ENCODE data around the gene PRRG2. TPM values are rescaled to one million over a fixed set of nuclear protein-coding genes. Genes with fewer than 3 reads are reported as not detected.
A peak's percentile ranks its signal among the peaks of the same experiment; 100 is the strongest.

The PRRG2 gene
- total RNA-seq, 2 experiments from 2014 or later, result 1.5 to 1.9 TPM

DNA sequence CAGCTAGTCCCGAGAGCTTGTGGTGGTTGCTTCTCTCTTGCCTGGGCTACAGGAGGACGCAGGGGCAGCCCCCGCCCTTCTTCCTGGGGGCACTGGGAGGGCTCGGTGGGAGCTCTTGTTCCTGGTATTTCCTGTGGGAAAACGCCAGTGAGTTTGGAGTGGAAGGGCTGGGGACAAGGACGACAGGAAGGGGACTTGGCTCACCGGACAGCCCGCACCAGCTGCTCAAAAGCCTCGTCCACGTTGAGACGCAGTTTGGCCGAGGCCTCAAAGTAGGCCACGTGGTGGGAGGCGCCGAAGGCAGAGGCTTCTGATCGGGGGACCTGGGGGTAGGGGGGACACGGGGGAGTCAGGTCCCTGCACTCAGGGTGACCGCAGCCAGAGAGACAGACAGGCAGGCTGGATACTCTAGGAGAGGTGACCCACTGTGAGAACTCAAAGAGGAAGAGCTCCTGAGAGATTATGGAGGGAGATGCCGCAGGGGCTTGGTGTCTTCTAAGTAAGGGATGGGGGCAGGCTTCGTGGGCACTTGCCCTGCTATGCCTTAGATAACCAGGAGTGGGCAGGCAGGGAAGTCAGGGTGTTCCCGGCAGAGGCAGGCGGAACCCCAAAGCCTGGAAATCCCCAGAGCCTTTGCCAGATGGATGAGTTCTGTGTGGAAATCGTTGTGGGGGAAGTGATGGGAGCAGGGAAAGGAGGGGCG is 54.6 kb downstream of the PRRG2 start:
- Mint-ChIP-seq H3K4me1 (ENCODE audit: low read depth) (peaks cover 24% of the 10 kb centered on the region), H3K9me3 (ENCODE audit: insufficient read depth) (no peaks in the 10 kb centered on the region), H3K4me3 (no peak overlapping the region), H3K27me3 (ENCODE audit: low read depth) (peaks cover 4% of the 10 kb centered on the region), H3K27ac (no peak overlapping the region), H3K36me3 (ENCODE audit: low read depth) (peaks cover 2% of the 10 kb centered on the region)
- no peak for ATAC-seq
- ChIA-PET CTCF (no interaction called here), POLR2A (interaction anchor here (0.6 kb wide), 1 partner anchor 44 kb away, joined by 3 read pairs; no protein-coding TSS in a partner anchor)
- DNase-seq, result no peak

DNA sequence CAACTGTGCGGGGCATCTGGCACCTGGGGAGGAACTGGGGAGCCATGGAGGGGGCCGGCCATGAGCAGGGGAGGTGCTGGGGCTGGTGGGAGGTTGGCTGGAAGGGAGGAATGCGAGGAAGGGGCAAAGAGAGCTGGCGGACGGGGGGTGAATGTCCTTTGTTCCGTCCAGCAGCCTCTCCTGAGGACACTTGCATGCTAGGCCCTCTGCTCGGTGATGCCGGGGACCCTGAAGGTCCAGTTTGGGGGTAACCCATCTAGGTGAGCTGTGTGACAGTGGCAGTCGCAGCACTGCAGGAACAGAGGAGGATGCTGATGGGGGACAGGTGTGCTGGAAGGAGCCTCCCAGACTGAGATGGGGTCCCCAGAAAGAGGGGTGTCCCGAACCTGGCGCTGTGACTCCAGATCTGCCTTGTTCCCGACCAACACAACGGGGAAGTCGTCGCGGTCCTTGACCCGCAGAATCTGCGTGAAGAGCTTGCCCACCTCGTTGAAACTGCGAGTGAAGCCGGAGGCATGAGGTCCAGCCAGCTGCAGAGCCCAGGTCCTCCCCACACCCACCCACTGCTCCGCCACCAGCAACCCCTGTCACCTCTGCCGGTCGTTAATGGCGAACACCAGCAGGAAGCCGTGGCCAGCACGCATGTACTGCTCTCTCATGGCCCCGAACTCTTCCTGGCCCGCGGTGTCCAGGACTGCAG is 55.3 kb downstream of the PRRG2 start:
- DNase-seq, result no peak
- ATAC-seq, result no peak
- peaks cover 4% of the 10 kb centered on the region for H3K27me3 Mint-ChIP-seq (ENCODE audit: low read depth)
- ChIA-PET POLR2A (interaction anchor here (0.6 kb wide), 1 partner anchor 45 kb away, joined by 3 read pairs; no protein-coding TSS in a partner anchor), CTCF (no interaction called here)
- H3K4me3 Mint-ChIP-seq, result no peak overlapping the region
- peaks cover 29% of the 10 kb centered on the region for H3K4me1 Mint-ChIP-seq (ENCODE audit: low read depth)
- H3K9me3 Mint-ChIP-seq (ENCODE audit: insufficient read depth), result no peaks in the 10 kb centered on the region
- peaks cover 2% of the 10 kb centered on the region for H3K36me3 Mint-ChIP-seq (ENCODE audit: low read depth)
- no peak overlapping the region for H3K27ac Mint-ChIP-seq

DNA sequence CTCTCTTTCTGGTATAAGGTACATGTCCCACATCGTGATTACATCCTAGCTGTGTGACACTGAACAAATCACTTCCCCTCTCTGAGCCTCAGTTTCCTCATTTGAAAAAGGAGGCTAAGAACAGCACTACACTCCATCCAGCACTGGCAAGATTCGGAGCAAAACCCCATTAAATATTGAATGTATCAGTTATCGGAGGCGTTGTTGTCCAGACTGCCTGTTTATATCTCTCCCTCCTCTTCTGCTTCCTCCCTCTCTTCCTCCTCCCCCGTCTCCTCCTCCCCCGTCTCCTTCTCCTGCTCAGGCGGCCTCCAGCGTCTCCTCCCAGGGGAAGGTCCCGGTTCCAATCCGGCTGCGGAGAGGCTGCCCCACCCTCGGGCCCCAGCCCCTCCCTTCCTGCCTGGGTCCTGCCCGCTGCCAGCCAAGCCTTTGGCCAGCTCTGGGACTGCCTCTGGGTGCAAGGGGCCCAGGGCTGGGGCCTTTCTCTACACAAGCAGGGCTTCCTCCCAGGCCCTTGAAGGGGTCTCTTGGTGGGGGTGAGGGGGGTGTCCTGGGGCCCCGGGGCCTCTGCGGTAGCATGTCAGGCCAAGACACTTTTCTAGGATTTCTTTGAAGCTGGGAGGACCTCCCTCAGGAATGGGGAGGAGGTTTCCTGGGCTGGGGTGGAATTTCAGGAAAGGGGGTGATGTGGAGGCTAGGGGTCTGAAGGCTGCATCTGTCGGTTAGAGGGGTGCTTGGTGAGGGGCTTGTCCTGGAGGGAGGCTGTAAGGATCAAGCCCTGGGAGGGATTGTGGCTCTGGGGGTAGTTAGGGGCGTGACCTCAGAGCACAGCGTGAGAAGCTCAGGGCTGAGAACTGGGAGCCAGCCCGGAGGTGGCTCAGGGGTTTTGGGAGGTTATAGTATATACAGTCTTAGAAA is 57.0 kb downstream of the PRRG2 start:
- peaks cover 2% of the 10 kb centered on the region for H3K36me3 Mint-ChIP-seq (ENCODE audit: low read depth)
- DNase-seq, result no peak
- POLR2A ChIA-PET, result interaction anchor here (0.5 to 1.2 kb wide), 3 partner anchors 27 to 1041 kb away, joined by 3 read pairs; partner anchors contain the start of genes BCL2L12, IRF3, NOSIP and PRRG2

DNA sequence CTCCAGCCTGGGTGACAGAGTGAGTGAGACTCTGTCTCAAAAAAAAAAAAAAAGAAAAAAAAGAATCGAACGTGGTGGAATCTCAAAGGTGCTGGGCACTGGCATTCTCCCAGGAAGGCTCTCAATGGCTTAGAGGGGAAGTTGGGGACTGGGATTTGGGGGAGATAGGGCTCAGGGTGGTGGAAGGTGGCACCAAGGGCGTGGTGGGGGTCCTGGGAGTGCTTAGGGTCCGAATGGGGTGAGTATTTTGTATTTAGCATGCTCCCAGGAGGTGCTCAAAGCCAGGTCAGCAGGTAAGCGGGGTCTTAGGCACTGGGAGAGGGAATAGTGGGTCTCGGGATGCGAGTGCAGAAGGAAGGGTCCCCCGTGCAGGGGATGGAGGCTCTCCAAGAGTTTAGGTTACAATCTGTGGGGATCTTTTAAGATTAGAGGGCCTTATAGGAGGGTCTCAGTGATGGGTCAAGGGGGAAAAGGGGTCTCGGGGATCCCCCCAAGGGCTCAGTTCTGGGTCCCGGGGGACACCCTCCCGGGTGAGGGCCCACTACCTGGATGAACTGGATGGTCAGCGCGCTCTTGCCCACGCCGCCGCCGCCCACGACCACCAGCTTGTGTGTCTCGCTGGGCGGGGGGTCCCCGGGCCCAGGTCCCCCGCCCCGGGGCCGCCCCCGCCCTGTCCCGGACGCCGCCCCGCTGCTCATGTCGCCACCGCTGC is 58.4 kb downstream of the PRRG2 start:
- CTCF ChIA-PET, result interaction anchor here (0.8 to 2.8 kb wide), 11 partner anchors 32 to 646 kb away, joined by 3 to 13 read pairs (median 5); partner anchors contain the start of genes GYS1, PRMT1 and RUVBL2
- peak overlapping the region; percentile 72 for H3K27ac Mint-ChIP-seq
- ATAC-seq (no peak), DNase-seq (no peak)
- POLR2A ChIA-PET, result interaction anchor here (0.6 to 5.4 kb wide), 9 partner anchors 10 to 1532 kb away, joined by 3 to 38 read pairs (median 4); partner anchors contain the start of genes BCL2L12, IRF3, NOSIP and PRMT1
- H3K36me3 Mint-ChIP-seq (ENCODE audit: low read depth), result peaks cover 5% of the 10 kb centered on the region
- peak overlapping the region; percentile 90 for H3K4me3 Mint-ChIP-seq
- peaks cover 54% of the 10 kb centered on the region for H3K4me1 Mint-ChIP-seq (ENCODE audit: low read depth)
- H3K27me3 Mint-ChIP-seq (ENCODE audit: low read depth), result peaks cover 4% of the 10 kb centered on the region
- H3K9me3 Mint-ChIP-seq (ENCODE audit: insufficient read depth), result no peaks in the 10 kb centered on the region

More for the DNA sequence above, 57.0 kb downstream of the PRRG2 start:
- no peak for ATAC-seq
- no peaks in the 10 kb centered on the region for H3K9me3 Mint-ChIP-seq (ENCODE audit: insufficient read depth)
- peak overlapping the region; percentile 38 for H3K4me3 Mint-ChIP-seq
- peak overlapping the region; percentile 6 for H3K27ac Mint-ChIP-seq
- peaks cover 39% of the 10 kb centered on the region for H3K4me1 Mint-ChIP-seq (ENCODE audit: low read depth)
- CTCF ChIA-PET, result no interaction called here
- H3K27me3 Mint-ChIP-seq (ENCODE audit: low read depth), result peaks cover 4% of the 10 kb centered on the region

DNA sequence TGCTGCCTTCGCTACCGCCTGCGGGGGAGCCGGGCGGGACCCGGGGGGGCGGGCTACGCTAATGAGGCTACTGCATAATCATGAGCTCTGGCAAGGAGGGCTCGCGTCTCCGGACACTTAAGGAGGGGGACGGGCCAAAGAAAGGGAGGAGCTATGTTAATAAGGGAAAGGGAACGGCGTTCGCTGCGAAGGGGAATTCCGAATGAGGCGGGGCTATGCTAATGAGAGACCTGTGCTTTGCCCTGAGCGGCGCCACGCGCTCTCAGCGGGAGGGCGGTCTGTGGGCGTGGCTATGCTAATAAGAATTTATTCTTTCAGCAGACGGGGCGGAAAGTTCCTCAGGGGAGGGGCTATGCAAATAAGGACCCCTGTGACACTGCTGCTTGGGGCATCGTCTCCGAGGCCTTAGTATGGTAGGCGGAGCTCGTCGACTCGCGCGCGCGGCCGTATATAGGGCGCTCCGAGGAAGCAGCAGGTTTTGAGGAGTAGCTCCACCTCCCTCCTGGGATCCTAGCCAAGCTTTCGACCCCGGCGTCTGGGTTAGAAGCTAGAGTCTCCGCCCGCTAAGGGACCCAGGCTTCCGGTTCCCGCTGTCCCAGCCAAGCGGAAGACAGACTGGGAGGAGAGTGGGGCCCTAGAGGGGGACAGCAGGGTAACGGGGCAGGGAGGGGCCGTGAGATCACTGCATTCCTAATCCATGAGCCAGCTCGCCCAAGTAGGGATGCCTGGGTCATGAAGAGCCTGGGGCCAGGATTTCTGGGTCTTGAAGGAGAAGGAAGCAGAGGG is 59.2 kb downstream of the PRRG2 start, which contains the start of gene RRAS:
Gene RRAS (minus strand): TSS at position 31 of the 786 bp plus-strand sequence. CDS start 45 bp downstream, outside the sequence.
- Mint-ChIP-seq H3K4me3 (peak within 1 kb of the TSS; percentile 90), H3K9me3 (ENCODE audit: insufficient read depth) (no peaks in the 10 kb centered on the region), H3K27ac (peak within 1 kb of the TSS; percentile 98), H3K4me1 (ENCODE audit: low read depth) (peaks cover 55% of the 10 kb centered on the region), H3K36me3 (ENCODE audit: low read depth) (peaks cover 7% of the 10 kb centered on the region), H3K27me3 (ENCODE audit: low read depth) (peaks cover 4% of the 10 kb centered on the region)
- ChIA-PET POLR2A (interaction anchor here (0.6 to 5.4 kb wide), 13 partner anchors 10 to 1533 kb away, joined by 3 to 38 read pairs (median 4); partner anchors contain the start of genes BCL2L12, IRF3, NOSIP and PRMT1), CTCF (interaction anchor here (0.8 to 2.8 kb wide), 12 partner anchors 31 to 647 kb away, joined by 3 to 13 read pairs (median 5); partner anchors contain the start of genes GYS1, PRMT1 and RUVBL2)
- ATAC-seq (peak; percentile 77), DNase-seq (peak; percentile 100)

Other genes starting within 250 kb of the PRRG2 start
- gene CD37, start 245.9 kb upstream of the PRRG2 start, total RNA-seq, result 100 to 1,000 TPM; 162 to 176 TPM
- not detected for gene TEAD2, start 218.9 kb upstream of the PRRG2 start, total RNA-seq
- gene DKKL1, start 217.4 kb upstream of the PRRG2 start, total RNA-seq, result not detected
- not detected for gene KASH5, start 193.1 kb upstream of the PRRG2 start, total RNA-seq
- not detected for gene PTH2, start 157.9 kb upstream of the PRRG2 start, total RNA-seq
- gene GFY, start 155.9 kb upstream of the PRRG2 start, total RNA-seq, result not detected
- under 1 TPM in 1 of 2 experiments, not detected in 1; 0.16 TPM for gene SLC17A7, start 139.8 kb upstream of the PRRG2 start, total RNA-seq
- 100 to 1,000 TPM; 128 to 129 TPM for gene PIH1D1, start 129.5 kb upstream of the PRRG2 start, total RNA-seq
- gene ALDH16A1, start 128.1 kb upstream of the PRRG2 start, total RNA-seq, result 10 to 100 TPM; 36.6 to 37.5 TPM
- 100 to 1,000 TPM; 280 to 297 TPM for gene FLT3LG, start 107.1 kb upstream of the PRRG2 start, total RNA-seq
- gene RPL13A, start 93.7 kb upstream of the PRRG2 start, total RNA-seq, result 1,000 to 10,000 TPM; 1,992 to 2,019 TPM
- gene RPS11, start 84.9 kb upstream of the PRRG2 start, total RNA-seq, result 1,000 to 10,000 TPM; 2,117 to 2,361 TPM
- 1 to 10 TPM; 7.5 to 8.4 TPM for gene FCGRT, start 68.7 kb upstream of the PRRG2 start, total RNA-seq
- gene RCN3, start 53.3 kb upstream of the PRRG2 start, total RNA-seq, result 1 to 10 TPM; 1.9 to 2.8 TPM
- gene NOSIP, start 760 bp upstream of the PRRG2 start, total RNA-seq, result 100 to 1,000 TPM; 147 to 159 TPM
- 10 to 100 TPM; 39.4 to 39.9 TPM for gene PRR12, start 9.9 kb downstream of the PRRG2 start, total RNA-seq
- 1 to 10 TPM; 8.1 to 8.4 TPM for gene RRAS, start 58.8 kb downstream of the PRRG2 start, total RNA-seq
- gene SCAF1, start 60.9 kb downstream of the PRRG2 start, total RNA-seq, result 10 to 100 TPM; 61.0 to 64.1 TPM
- 100 to 1,000 TPM; 133 to 137 TPM for gene IRF3, start 84.5 kb downstream of the PRRG2 start, total RNA-seq
- 10 to 100 TPM; 84.7 to 87.7 TPM for gene BCL2L12, start 84.6 kb downstream of the PRRG2 start, total RNA-seq
- gene PRMT1, start 96.0 kb downstream of the PRRG2 start, total RNA-seq, result 100 to 1,000 TPM; 160 to 169 TPM
- gene ADM5, start 108.3 kb downstream of the PRRG2 start, total RNA-seq, result 1 to 10 TPM; 4.4 to 4.5 TPM
- under 1 TPM; 0.52 to 0.82 TPM for gene CPT1C, start 109.8 kb downstream of the PRRG2 start, total RNA-seq
- 1 to 10 TPM; 1.1 to 1.5 TPM for gene TSKS, start 182.0 kb downstream of the PRRG2 start, total RNA-seq
- gene AP2A1, start 185.7 kb downstream of the PRRG2 start, total RNA-seq, result 10 to 100 TPM; 88.1 to 96.4 TPM
- gene FUZ, start 232.0 kb downstream of the PRRG2 start, total RNA-seq, result 10 to 100 TPM; 23.1 to 24.2 TPM
- 10 to 100 TPM; 59.9 to 62.2 TPM for gene MED25, start 237.0 kb downstream of the PRRG2 start, total RNA-seq